H1 (cell line): ENCODE results near the gene DACT3. TPM values are rescaled to one million over a fixed set of nuclear protein-coding genes. Genes with fewer than 3 reads are reported as not detected.

Source experiments
- CTCF ChIA-PET: fragments of 300-600 bp; sonication (Branson Sonifier 250); formaldehyde crosslinking; loops from one replicate; lab custom pipeline; 2021; ENCODE audit not compliant: partially characterized antibody; lab: Charles Lee
- POLR2A ChIA-PET: fragments of 300-600 bp; sonication (Branson Sonifier 250); formaldehyde crosslinking; loops from one replicate; lab custom pipeline; 2021; ENCODE audit warnings: inconsistent platforms; ENCODE audit not compliant: partially characterized antibody; lab: Charles Lee
- DNase-seq, 2 experiments: peaks; one replicate each; pipeline versions ENCODE4 v3.0.0 to v3.0.0-alpha.2; 2010 to 2022; ENCODE audit warnings: low spot score in 2 of 2, low read depth in 1 of 2, mixed read lengths in 1 of 2
- FAIRE-seq: peaks from 2 replicates; lab custom pipeline; 2011; peaks lifted over from hg19 to GRCh38; lab: Jason Lieb, UNC
- H2AFZ ChIP-seq: 2 replicates; pipeline ENCODE4 v1.8.1; 2012; ENCODE audit warnings: low read length, inconsistent platforms
- H2AK5ac ChIP-seq: 2 replicates; pipeline ENCODE4 v1.6.1; 2013; ENCODE audit warnings: low read depth, low read length
- H2BK120ac ChIP-seq: replicated peaks from 2 replicates; pipeline ENCODE3; 2013; ENCODE audit warnings: low read depth, low read length, inconsistent platforms
- H2BK12ac ChIP-seq: 2 replicates; pipeline ENCODE4 v1.6.1; 2013; ENCODE audit warnings: low read depth, low read length
- H2BK15ac ChIP-seq: 2 replicates; pipeline ENCODE4 v1.6.1; 2013; ENCODE audit warnings: low read length
- H2BK20ac ChIP-seq: 2 replicates; pipeline ENCODE4 v1.6.1; 2013; ENCODE audit warnings: low read length
- H2BK5ac ChIP-seq: 2 replicates; pipeline ENCODE4 v1.6.1; 2013; ENCODE audit warnings: low read depth, low read length
- H3K14ac ChIP-seq: 2 replicates; pipeline ENCODE4 v1.6.1; 2013; ENCODE audit warnings: inconsistent platforms; ENCODE audit not compliant: insufficient read length
- H3K18ac ChIP-seq: 2 replicates; pipeline ENCODE4 v1.6.1; 2013; ENCODE audit warnings: low read length; ENCODE audit errors: extremely low read depth
- H3K23ac ChIP-seq: 2 replicates; pipeline ENCODE4 v1.6.1; 2013; ENCODE audit warnings: inconsistent platforms; ENCODE audit not compliant: insufficient read length
- H3K23me2 ChIP-seq: 2 replicates; pipeline ENCODE4 v1.6.1; 2013; ENCODE audit warnings: low read depth, low read length
- H3K27ac ChIP-seq: 2 replicates; pipeline ENCODE4 v1.6.1; 2011; ENCODE audit warnings: low read depth, low read length, inconsistent platforms
- H3K27me3 ChIP-seq, 4 experiments: replicated peaks in 1 of 4; 1 replicate in 1 of 4; 2 replicates in 3 of 4; pipeline versions ENCODE4 v1.6.1 to v1.8.1; 2011 to 2013; ENCODE audit warnings: low read length in 3 of 4, mild to moderate bottlenecking in 3 of 4, inconsistent platforms in 2 of 4, mixed read lengths in 2 of 4, moderate library complexity in 1 of 4; ENCODE audit not compliant: control insufficient read depth in 3 of 4, insufficient read depth in 3 of 4; ENCODE audit errors: extremely low read depth in 1 of 4
- H3K36me3 ChIP-seq, 4 experiments: 2 replicates each; pipeline versions ENCODE4 v1.6.1 to v1.8.1; 2011 to 2013; ENCODE audit warnings: mild to moderate bottlenecking in 4 of 4, low read length in 3 of 4, moderate library complexity in 2 of 4, control low read depth in 1 of 4, inconsistent platforms in 1 of 4; ENCODE audit not compliant: insufficient read depth in 4 of 4, control insufficient read depth in 2 of 4
- H3K4ac ChIP-seq: replicated peaks from 2 replicates; pipeline ENCODE3; 2013; ENCODE audit warnings: low read length, low read depth, mixed read lengths, inconsistent platforms; ENCODE audit not compliant: insufficient read length
- H3K4me1 ChIP-seq, 4 experiments: replicated peaks in 1 of 4; 1 replicate in 1 of 4; 2 replicates in 3 of 4; pipeline versions ENCODE4 v1.6.1 to v1.8.1; 2011 to 2013; ENCODE audit warnings: low read length in 3 of 4, inconsistent platforms in 2 of 4, mixed read lengths in 1 of 4; ENCODE audit not compliant: insufficient read depth in 4 of 4, control insufficient read depth in 3 of 4
- H3K4me2 ChIP-seq, 2 experiments: 2 replicates each; pipeline versions ENCODE4 v1.6.1 to v1.8.1; 2011 to 2013; ENCODE audit warnings: low read depth in 2 of 2, low read length in 2 of 2, control low read depth in 1 of 2, inconsistent platforms in 1 of 2, mild to moderate bottlenecking in 1 of 2; ENCODE audit not compliant: insufficient read depth in 1 of 2
- H3K4me3 ChIP-seq, 4 experiments: fragments of 200-600, 300-600 bp in 1 of 4; sonication (generic), shearing (Covaris generic), sonication (Bioruptor Twin) in 1 of 4; 2 replicates each; pipeline versions ENCODE4 v1.5.1 to v1.8.1; 2011 to 2016; ENCODE audit warnings: low read length in 4 of 4, low read depth in 3 of 4, control low read depth in 2 of 4, inconsistent platforms in 2 of 4, mild to moderate bottlenecking in 2 of 4, mixed read lengths in 1 of 4, moderate library complexity in 1 of 4; ENCODE audit not compliant: insufficient read depth in 2 of 4; ENCODE audit errors: extremely low read depth in 1 of 4
- H3K56ac ChIP-seq: replicated peaks from 2 replicates; pipeline ENCODE3; 2013; ENCODE audit warnings: low read depth, mild to moderate bottlenecking, mixed read lengths, low read length, inconsistent platforms; ENCODE audit not compliant: insufficient read length
- H3K79me1 ChIP-seq: 2 replicates; pipeline ENCODE4 v1.6.1; 2013; ENCODE audit warnings: low read depth, low read length, control low read depth
- H3K79me2 ChIP-seq, 2 experiments: 2 replicates each; pipeline versions ENCODE4 v1.6.1 to v1.8.1; 2012 to 2013; ENCODE audit warnings: low read length in 2 of 2, mild to moderate bottlenecking in 2 of 2, inconsistent platforms in 1 of 2; ENCODE audit not compliant: insufficient read depth in 2 of 2, control insufficient read depth in 1 of 2
- H3K9ac ChIP-seq, 4 experiments: replicated peaks in 1 of 4; 1 replicate in 1 of 4; 2 replicates in 3 of 4; pipeline versions ENCODE4 v1.6.1 to v1.8.1; 2011 to 2013; ENCODE audit warnings: low read depth in 3 of 4, low read length in 3 of 4, control low read depth in 2 of 4, mild to moderate bottlenecking in 2 of 4, moderate library complexity in 2 of 4, inconsistent platforms in 1 of 4; ENCODE audit errors: extremely low read depth in 1 of 4
- H3K9me3 ChIP-seq, 2 experiments: 2 replicates each; pipeline versions ENCODE4 v1.6.1 to v1.8.1; 2012 to 2013; ENCODE audit warnings: mild to moderate bottlenecking in 2 of 2, moderate library complexity in 2 of 2, control low read depth in 1 of 2, inconsistent platforms in 1 of 2, low read depth in 1 of 2, low read length in 1 of 2, mixed read lengths in 1 of 2; ENCODE audit not compliant: insufficient read depth in 2 of 2
- H4K20me1 ChIP-seq, 2 experiments: replicated peaks in 1 of 2; 2 replicates each; pipeline versions ENCODE3 to v1.8.1; 2011 to 2013; ENCODE audit warnings: inconsistent platforms in 2 of 2, low read length in 2 of 2, mild to moderate bottlenecking in 1 of 2; ENCODE audit not compliant: insufficient read depth in 2 of 2, control insufficient read depth in 1 of 2
- H4K5ac ChIP-seq: 2 replicates; pipeline ENCODE4 v1.6.1; 2013; ENCODE audit warnings: low read length, low read depth, mixed read lengths, inconsistent platforms; ENCODE audit not compliant: insufficient read length
- H4K8ac ChIP-seq: 2 replicates; pipeline ENCODE4 v1.8.0; 2013; ENCODE audit warnings: mild to moderate bottlenecking, moderate library complexity, low read length, inconsistent platforms; ENCODE audit not compliant: insufficient read depth; ENCODE audit errors: extremely low read depth
- H4K91ac ChIP-seq: replicated peaks from 2 replicates; pipeline ENCODE3; 2013; ENCODE audit warnings: low read length, mixed read lengths, inconsistent platforms; ENCODE audit not compliant: insufficient read length
- ATF2 ChIP-seq: IDR thresholded peaks from 2 replicates; pipeline ENCODE4 v1.6.1; 2012; ENCODE audit warnings: low read length, inconsistent platforms
- BRCA1 ChIP-seq: IDR thresholded peaks from 2 replicates; pipeline ENCODE4 v1.6.1; 2012; ENCODE audit warnings: low read depth, low read length, improper control_type of control experiment
- CHD1 ChIP-seq: IDR thresholded peaks from 2 replicates; pipeline ENCODE4 v1.6.1; 2012; ENCODE audit warnings: low read depth, low read length, improper control_type of control experiment
- CREB1 ChIP-seq: IDR thresholded peaks from 2 replicates; pipeline ENCODE4 v1.6.1; 2012; ENCODE audit warnings: inconsistent platforms
- GABPA ChIP-seq: IDR thresholded peaks from 2 replicates; pipeline ENCODE4 v1.6.1; 2011; ENCODE audit warnings: mild to moderate bottlenecking, low read length, moderate library complexity, borderline replicate concordance; ENCODE audit not compliant: insufficient read depth
- GTF2F1 ChIP-seq: IDR thresholded peaks from 2 replicates; pipeline ENCODE4 v1.6.1; 2012; ENCODE audit warnings: low read depth, low read length, improper control_type of control experiment, borderline replicate concordance
- JUND ChIP-seq: IDR thresholded peaks from 2 replicates; pipeline ENCODE4 v1.6.1; 2011; ENCODE audit warnings: mild to moderate bottlenecking, improper control_type of control experiment, low read length
- KDM1A ChIP-seq: fragments of 200-600, 300-600 bp; sonication (generic); IDR thresholded peaks from 2 replicates; pipeline ENCODE4 v1.7.1; 2016; ENCODE audit warnings: mild to moderate bottlenecking, low read length, borderline replicate concordance
- SIN3A ChIP-seq, 2 experiments: IDR thresholded peaks in 1 of 2; conservative IDR thresholded peaks in 1 of 2; 2 replicates each; pipeline ENCODE4 v1.6.1; 2011 to 2012; ENCODE audit warnings: low read length in 2 of 2, improper control_type of control experiment in 1 of 2, low read depth in 1 of 2, mild to moderate bottlenecking in 1 of 2
- SIRT6 ChIP-seq: IDR thresholded peaks from one replicate; pipeline ENCODE4 v1.7.1; 2012; ENCODE audit warnings: low read length, inconsistent platforms
- SRF ChIP-seq: IDR thresholded peaks from 2 replicates; pipeline ENCODE4 v1.6.1; 2011; ENCODE audit warnings: mild to moderate bottlenecking, low read depth, low read length, moderate library complexity
- SUZ12 ChIP-seq: fragments of 200-600 bp; sonication (generic); IDR thresholded peaks from 2 replicates; pipeline ENCODE4 v1.6.1; 2012; ENCODE audit warnings: mild to moderate bottlenecking, inconsistent platforms, low read length, moderate library complexity, mixed read lengths
- TAF1 ChIP-seq: IDR thresholded peaks from 2 replicates; pipeline ENCODE4 v1.6.1; 2011; ENCODE audit warnings: mild to moderate bottlenecking, low read depth, low read length
- TAF7 ChIP-seq: optimal IDR thresholded peaks from 2 replicates; pipeline ENCODE3; 2011; ENCODE audit warnings: low read depth, mild to moderate bottlenecking, inconsistent platforms, low read length, moderate library complexity, borderline replicate concordance
- WGBS, 2 experiments: shearing (Covaris generic) in 1 of 2; methylation state at CpG; one replicate each; pipeline versions ENCODE4 v1.1.6 to v1.1.7; 2013 to 2015; ENCODE audit warnings: low lambda C conversion rate in 2 of 2, mixed read lengths in 2 of 2, inconsistent platforms in 1 of 2, low coverage in 1 of 2, missing lambda C conversion rate in 1 of 2; ENCODE audit not compliant: insufficient replicate concordance in 2 of 2, insufficient coverage in 1 of 2, insufficient read length in 1 of 2; ENCODE audit errors: extremely low coverage in 1 of 2, missing lambda C conversion rate in 1 of 2; 5-methylcytosine and 5-hydroxymethylcytosine counted together
- polyA plus RNA-seq, 7 experiments: library from polyadenylated mRNA; depleted of rRNA in 3 of 7; stranded (reverse) in 5 of 7; unstranded in 2 of 7; fragments of >200 nt in 5 of 7; fragments of 200-250 nt in 2 of 7; gene quantifications; 1 replicate in 5 of 7; 2 replicates in 1 of 7; 4 replicates in 1 of 7; pipeline versions ENCODE4 v1.2.1 to v1.2.3, GENCODE V29; 2011 to 2013; ENCODE audit warnings: missing spikeins in 2 of 7, mixed read lengths in 2 of 7
- total RNA-seq: library from RNA; stranded (reverse); fragmentation: NEBNext Ultra II Directional; extraction: Animal tissue kit (Norgen Biotek cat#: 25700); gene quantifications from 2 replicates; pipeline ENCODE4 v1.2.1, GENCODE V29; 2021

The DACT3 gene
- total and polyA plus RNA-seq, 2 of the 8 experiments (the other 6 are each of a cell fraction or from before 2014, with no cell fraction given) = 1.8 to 2.0 TPM

GRCh38 chr19:46622118-46622446, 38.9 kb downstream of the DACT3 start:
- Histone ChIP-seq H4K5ac (no peak overlapping the region), H3K9me3 (no peaks in the 10 kb centered on the region), H3K27ac (no peak overlapping the region), H3K4me2 (no peak overlapping the region), H2BK5ac (no peak overlapping the region), H3K79me1 (no peaks in the 10 kb centered on the region), H3K23ac (no peak overlapping the region), H3K79me2 (no peaks in the 10 kb centered on the region), H2AK5ac (no peak overlapping the region), H2BK12ac (no peak overlapping the region), H3K36me3 (no peaks in the 10 kb centered on the region), H3K23me2 (no peaks in the 10 kb centered on the region), H3K56ac (no peak overlapping the region), H3K18ac (no peak overlapping the region), H3K4me3 (no peak overlapping the region), H3K14ac (no peak overlapping the region), H2BK20ac (no peak overlapping the region), H4K8ac (no peak overlapping the region), H2BK120ac (no peak overlapping the region), H2AFZ (no peak overlapping the region), H4K20me1 (no peaks in the 10 kb centered on the region), H3K9ac (no peak overlapping the region), H2BK15ac (no peak overlapping the region), H3K4me1 (peaks cover 0 to 10% (median 4%) of the 10 kb centered on the region in 4 experiments; a peak in 4 of 7 replicates), H3K27me3 (no peaks in the 10 kb centered on the region), H3K4ac (no peak overlapping the region), H4K91ac (no peak overlapping the region)
- no peak for FAIRE-seq
- DNase-seq = no peak
- ChIA-PET CTCF (interaction anchor here (1.1 to 15.6 kb wide), 14 partner anchors 5 to 624 kb away, joined by 3 to 341 read pairs (median 4); partner anchors contain the start of genes DACT3 and PTGIR), POLR2A (interaction anchor here (1.9 to 2.6 kb wide), 2 partner anchors 9 to 15 kb away, joined by 7 to 10 read pairs; no protein-coding TSS in a partner anchor)
- 90% methylated on average over 7 of the region's 7 CpGs; no CpG with 5 or more reads in 1 of the 2 experiments for WGBS, 2 experiments
- TF ChIP-seq GTF2F1 = no peak
- no peak for TF ChIP-seq ATF2
- no peak for TF ChIP-seq JUND
- TF ChIP-seq TAF7 = no peak
- no peak for TF ChIP-seq SIRT6
- no peak for TF ChIP-seq SUZ12
- TF ChIP-seq SIN3A (conservative IDR thresholded peaks at IDR 0.05 in 1 of 2, IDR thresholded peaks at IDR 0.05 in 1 of 2; ENCODE audit: low read depth in 1 of 2, low read length in 2 of 2) = no peak
- TF ChIP-seq CREB1 = no peak
- TF ChIP-seq BRCA1 = no peak
- no peak for TF ChIP-seq SRF
- TF ChIP-seq CHD1 = no peak
- TF ChIP-seq KDM1A = no peak
- TF ChIP-seq GABPA = no peak
- no peak for TF ChIP-seq TAF1
